Spinal cord (tissue), 10 donors: ENCODE results near the gene ATP8A2. TPM values are rescaled to one million over a fixed set of nuclear protein-coding genes. Genes with fewer than 3 reads are reported as not detected.

Experiments used
- DNase-seq, 6 donors: peaks; one replicate each; pipeline versions ENCODE4 v3.0.0 to v3.0.0-alpha.2; 2013 to 2015; ENCODE audit warnings: low spot score in 6 of 6, low read depth in 4 of 6
- H3K27ac ChIP-seq: one replicate; pipeline ENCODE4 v1.5.1; 2013; ENCODE audit warnings: low read depth, low read length, control low read depth
- H3K27me3 ChIP-seq: one replicate; pipeline ENCODE4 v1.6.1; 2013; ENCODE audit warnings: low read length; ENCODE audit not compliant: control insufficient read depth, insufficient read depth
- H3K36me3 ChIP-seq: one replicate; pipeline ENCODE4 v1.6.1; 2013; ENCODE audit warnings: low read length; ENCODE audit not compliant: control insufficient read depth, insufficient read depth
- H3K4me1 ChIP-seq: one replicate; pipeline ENCODE4 v1.6.1; 2013; ENCODE audit warnings: low read length; ENCODE audit not compliant: control insufficient read depth, insufficient read depth
- H3K4me3 ChIP-seq: one replicate; pipeline ENCODE4 v1.5.1; 2013; ENCODE audit warnings: low read depth, low read length, control low read depth
- H3K9me3 ChIP-seq: one replicate; pipeline ENCODE4 v1.6.1; 2013; ENCODE audit warnings: low read length; ENCODE audit not compliant: control insufficient read depth, insufficient read depth
- WGBS: methylation state at CpG from one replicate; pipeline ENCODE4 v1.1.5; 2013; ENCODE audit warnings: missing lambda C conversion rate; ENCODE audit not compliant: insufficient coverage; 5-methylcytosine and 5-hydroxymethylcytosine counted together
- polyA plus RNA-seq, 2 donors: library from polyadenylated mRNA; unstranded; fragments of 120-200 nt; gene quantifications; one replicate each; pipeline ENCODE4 v1.2.1, GENCODE V29; 2013; ENCODE audit not compliant: insufficient read length in 2 of 2
- total RNA-seq, 2 donors: library from RNA; depleted of rRNA in 1 of 2; stranded (reverse); fragments of 120-200 nt in 1 of 2; fragments of >200 nt in 1 of 2; gene quantifications; one replicate each; pipeline versions ENCODE4 v1.2.3 to v1.2.4, GENCODE V29; 2013 to 2014
- donor health status: healthy.

The ATP8A2 gene
- total and polyA plus RNA-seq, 4 donors: 14.9 to 59.0 (median 28.0) TPM

DNA sequence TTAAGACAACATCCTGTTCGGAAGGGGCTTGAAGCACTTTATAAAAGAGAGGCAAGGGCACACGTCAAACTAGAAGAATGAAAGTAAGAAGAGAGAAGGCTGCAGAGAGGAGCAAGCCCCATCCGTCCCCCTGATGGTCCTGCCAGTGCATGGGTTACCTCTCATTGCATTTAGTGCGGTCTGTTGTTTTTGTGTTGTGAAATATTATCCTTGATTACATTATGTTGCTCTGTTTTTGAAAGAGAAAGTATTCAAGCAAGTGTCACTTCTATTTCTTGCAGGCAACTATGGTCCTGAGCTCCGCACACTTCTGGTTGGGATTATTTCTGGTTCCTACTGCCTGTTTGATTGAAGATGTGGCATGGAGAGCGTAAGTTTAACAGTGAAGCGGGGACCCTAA, 589.5 kb downstream of the ATP8A2 start:
- WGBS: 96% methylated on average over 5 of the region's 7 CpGs

DNA sequence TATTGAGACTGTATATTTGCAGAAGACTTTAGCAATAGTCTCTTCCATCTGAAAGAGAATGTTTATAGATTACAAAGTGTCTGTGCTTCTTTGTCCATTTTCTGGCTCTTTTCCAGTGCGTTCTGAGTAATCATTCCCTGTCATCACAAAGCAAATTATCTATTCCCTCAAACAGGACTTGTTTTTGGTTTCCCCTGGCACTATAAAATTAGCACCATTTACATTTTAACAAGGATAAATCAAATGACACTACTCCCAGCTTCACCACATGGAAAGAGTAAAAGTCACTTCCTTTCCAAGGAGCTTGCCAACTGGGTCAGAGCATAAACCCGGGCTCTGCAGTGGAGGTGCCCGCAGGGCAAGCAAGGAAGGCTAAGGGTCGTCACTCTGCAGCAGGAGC, 591.9 kb downstream of the ATP8A2 start:
- H3K4me1 ChIP-seq: no peaks in the 10 kb centered on the region
- no peak overlapping the region for H3K4me3 ChIP-seq
- no peak overlapping the region for H3K27ac ChIP-seq
- 40% methylated on average over 4 of the region's 4 CpGs for WGBS
- no peaks in the 10 kb centered on the region for H3K27me3 ChIP-seq
- no peaks in the 10 kb centered on the region for H3K36me3 ChIP-seq
- no peaks in the 10 kb centered on the region for H3K9me3 ChIP-seq
- DNase-seq: peak in 1 of 6 donors; percentile 41

More for the DNA sequence above, 589.5 kb downstream of the ATP8A2 start:
- no peaks in the 10 kb centered on the region for H3K9me3 ChIP-seq
- H3K36me3 ChIP-seq: no peaks in the 10 kb centered on the region
- no peaks in the 10 kb centered on the region for H3K27me3 ChIP-seq
- DNase-seq: no peak
- no peak overlapping the region for H3K4me3 ChIP-seq
- H3K4me1 ChIP-seq: no peaks in the 10 kb centered on the region
- no peak overlapping the region for H3K27ac ChIP-seq

DNA sequence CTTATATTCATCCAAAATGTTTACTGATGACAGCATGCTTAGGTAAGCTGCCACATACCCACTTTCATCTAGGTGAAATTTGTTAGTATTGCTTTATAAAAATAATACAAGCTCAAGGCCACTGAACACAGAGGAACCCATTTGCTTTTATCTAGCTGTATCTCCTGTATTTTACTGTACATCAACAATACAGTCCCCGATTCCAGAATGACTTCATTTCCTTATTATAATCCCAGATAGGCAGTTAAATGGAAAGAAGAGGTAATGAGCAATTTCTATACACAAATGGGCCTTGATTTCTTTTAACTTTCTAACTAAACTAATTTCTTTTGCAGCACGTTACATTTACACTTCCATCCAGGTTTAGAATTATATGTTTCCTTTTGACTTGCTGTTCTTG, 593.8 kb downstream of the ATP8A2 start:
- no peak overlapping the region for H3K27ac ChIP-seq
- no CpG with 5 or more reads among the region's 2 CpGs for WGBS
- no peak overlapping the region for H3K4me3 ChIP-seq
- DNase-seq: peak in 1 of 6 donors; percentile 34
- H3K27me3 ChIP-seq: no peaks in the 10 kb centered on the region
- no peaks in the 10 kb centered on the region for H3K36me3 ChIP-seq
- H3K9me3 ChIP-seq: no peaks in the 10 kb centered on the region
- no peaks in the 10 kb centered on the region for H3K4me1 ChIP-seq

DNA sequence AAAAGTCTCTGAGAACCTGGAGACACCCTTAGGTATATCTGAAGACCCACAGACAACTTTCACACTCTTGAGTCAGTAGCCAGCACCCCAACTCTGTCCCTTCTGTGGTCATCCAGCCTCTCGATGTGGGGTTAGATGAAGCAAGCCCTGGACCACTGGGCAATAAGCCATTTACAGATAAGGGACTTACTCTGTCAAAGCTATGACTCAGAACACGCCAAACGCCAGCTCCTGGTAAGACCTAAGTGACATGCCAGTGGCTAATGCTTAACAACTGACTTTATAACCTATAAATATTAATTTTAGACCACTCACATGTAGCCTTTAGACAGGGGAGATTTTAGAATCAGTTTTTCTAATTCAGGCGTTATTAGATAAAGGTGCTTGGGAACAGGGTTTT, 594.3 kb downstream of the ATP8A2 start:
- DNase-seq: no peak
- Histone ChIP-seq H3K27ac (no peak overlapping the region), H3K27me3 (no peaks in the 10 kb centered on the region), H3K4me3 (no peak overlapping the region), H3K9me3 (no peaks in the 10 kb centered on the region), H3K4me1 (no peaks in the 10 kb centered on the region), H3K36me3 (no peaks in the 10 kb centered on the region)
- WGBS: 60% methylated on average over 1 of the region's 4 CpGs

- Histone ChIP-seq H3K27me3 (no peaks in the 10 kb centered on the region), H3K9me3 (no peaks in the 10 kb centered on the region), H3K4me1 (no peaks in the 10 kb centered on the region), H3K36me3 (no peaks in the 10 kb centered on the region), H3K4me3 (no peak overlapping the region), H3K27ac (no peak overlapping the region)
- DNase-seq: no peak
- no CpG with 5 or more reads among the region's 4 CpGs for WGBS
Observed at GRCh38 chr13:25967144-25967543, 595.4 kb downstream of the ATP8A2 start.

- H3K36me3 ChIP-seq: peaks cover 2% of the 10 kb centered on the region
- H3K4me1 ChIP-seq: no peaks in the 10 kb centered on the region
- no peak overlapping the region for H3K4me3 ChIP-seq
- H3K9me3 ChIP-seq: no peaks in the 10 kb centered on the region
- no peaks in the 10 kb centered on the region for H3K27me3 ChIP-seq
- no peak for DNase-seq
- 67% methylated on average over 3 of the region's 3 CpGs for WGBS
- no peak overlapping the region for H3K27ac ChIP-seq
Observed at GRCh38 chr13:25971047-25971446, 599.3 kb downstream of the ATP8A2 start.

GRCh38 chr13:25971459-25972145, 599.8 kb downstream of the ATP8A2 start:
- H3K27ac ChIP-seq: no peak overlapping the region
- H3K4me3 ChIP-seq: no peak overlapping the region
- H3K27me3 ChIP-seq: no peaks in the 10 kb centered on the region
- no peaks in the 10 kb centered on the region for H3K9me3 ChIP-seq
- WGBS: 38% methylated on average over 4 of the region's 5 CpGs
- H3K36me3 ChIP-seq: peaks cover 2% of the 10 kb centered on the region
- no peaks in the 10 kb centered on the region for H3K4me1 ChIP-seq
- DNase-seq: no peak

DNA sequence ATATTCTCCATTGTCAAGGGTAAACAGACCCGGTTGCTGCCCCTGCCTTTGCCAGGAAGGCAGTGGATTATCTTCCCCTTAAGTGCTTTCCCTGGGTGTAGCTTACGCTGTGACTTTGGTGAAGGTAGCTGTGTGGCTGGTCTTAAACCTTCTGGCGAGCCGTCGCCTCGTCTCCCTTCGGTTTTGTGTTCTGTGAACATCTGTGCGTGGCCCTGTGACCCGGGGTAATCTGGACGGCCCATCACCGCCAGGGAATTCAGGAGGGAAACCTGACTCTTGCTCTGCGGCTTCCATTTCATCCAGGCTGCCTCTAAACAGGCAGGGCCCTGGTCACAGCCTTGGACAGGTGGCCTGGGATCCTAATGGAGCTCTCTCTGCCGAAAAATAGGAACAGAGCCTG, 601.3 kb downstream of the ATP8A2 start:
- H3K9me3 ChIP-seq: no peaks in the 10 kb centered on the region
- no peaks in the 10 kb centered on the region for H3K27me3 ChIP-seq
- no peak for DNase-seq
- H3K4me1 ChIP-seq: no peaks in the 10 kb centered on the region
- 61% methylated on average over 13 of the region's 13 CpGs for WGBS
- H3K4me3 ChIP-seq: no peak overlapping the region
- H3K36me3 ChIP-seq: peaks cover 2% of the 10 kb centered on the region
- no peak overlapping the region for H3K27ac ChIP-seq

DNA sequence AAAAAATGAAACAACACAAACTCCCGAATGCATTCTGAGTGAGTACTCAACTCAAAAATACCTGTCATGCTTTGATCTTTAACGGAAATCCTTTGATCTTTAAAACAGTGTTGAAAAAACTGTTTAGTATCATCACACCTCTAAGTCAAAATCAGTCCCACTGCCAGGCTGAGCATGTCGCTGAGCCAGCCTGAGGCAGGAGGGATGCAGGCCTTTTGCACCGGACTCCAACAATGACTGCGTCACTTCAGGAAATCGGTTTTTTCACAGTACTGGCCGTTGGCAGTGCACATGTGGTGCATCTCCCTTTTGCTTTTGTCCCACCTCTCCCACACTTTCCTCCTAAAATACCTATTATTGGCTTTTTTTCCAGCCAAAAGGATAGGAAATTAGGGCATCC, 601.8 kb downstream of the ATP8A2 start:
- Histone ChIP-seq H3K36me3 (peaks cover 2% of the 10 kb centered on the region), H3K9me3 (no peaks in the 10 kb centered on the region), H3K4me3 (no peak overlapping the region), H3K4me1 (no peaks in the 10 kb centered on the region), H3K27me3 (no peaks in the 10 kb centered on the region), H3K27ac (no peak overlapping the region)
- DNase-seq: no peak
- 60% methylated on average over 6 of the region's 7 CpGs for WGBS

DNA sequence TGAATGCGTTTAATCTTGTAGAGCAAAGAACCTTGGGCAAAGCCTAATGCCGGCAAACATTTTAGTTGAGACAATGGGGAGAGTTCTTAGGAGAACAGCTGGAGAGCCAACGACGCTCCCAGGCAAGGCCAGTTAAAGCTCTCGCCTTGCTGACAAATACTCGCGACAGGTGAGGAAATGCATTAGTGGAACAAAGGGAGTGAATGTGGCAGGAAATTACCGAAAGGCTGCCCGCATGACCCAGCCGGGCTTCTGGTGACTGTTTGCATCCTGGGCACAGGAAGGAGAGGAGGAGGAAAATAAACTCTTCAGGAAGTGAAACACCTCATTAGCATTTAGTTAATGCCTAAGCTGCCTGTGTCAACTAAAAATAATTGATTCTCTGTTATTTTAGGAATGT, 605.4 kb downstream of the ATP8A2 start:
- no peaks in the 10 kb centered on the region for H3K9me3 ChIP-seq
- no peaks in the 10 kb centered on the region for H3K27me3 ChIP-seq
- WGBS: 25% methylated on average over 10 of the region's 10 CpGs
- no peaks in the 10 kb centered on the region for H3K4me1 ChIP-seq
- peaks cover 2% of the 10 kb centered on the region for H3K36me3 ChIP-seq
- no peak overlapping the region for H3K27ac ChIP-seq
- no peak overlapping the region for H3K4me3 ChIP-seq
- DNase-seq: peak in 1 of 6 donors; percentile 53
